HEK293T (cell line): Measurements from ENCODE around the gene KIF7.

ENCODE experiments used
- CTCF ChIA-PET: fragments of 350-600 bp; formaldehyde crosslinking; extraction: SDS; loops from one replicate; lab custom pipeline; 2021; ENCODE audit warnings: antibody characterized with exemption, inconsistent platforms; lab: Yijun Ruan, JAX
- POLR2A ChIA-PET: fragments of 350-600 bp; formaldehyde crosslinking; extraction: SDS; loops from one replicate; lab custom pipeline; 2020; ENCODE audit warnings: antibody characterized with exemption, inconsistent platforms; lab: Yijun Ruan, JAX
- DNase-seq: peaks from one replicate; pipeline ENCODE4 v3.0.0; 2012; ENCODE audit warnings: mixed read lengths; ENCODE audit errors: extremely low spot score
- ARNT ChIP-seq: fragments of 450-650 bp; IDR thresholded peaks from 2 replicates; pipeline ENCODE4 v1.6.1; 2017; ENCODE audit warnings: mild to moderate bottlenecking
- BHLHE40 ChIP-seq: fragments of 450-650 bp; IDR thresholded peaks from 2 replicates; pipeline ENCODE4 v1.6.1; 2016; ENCODE audit warnings: mild to moderate bottlenecking, moderate library complexity, borderline replicate concordance
- CTBP1 ChIP-seq: fragments of 450-650 bp; IDR thresholded peaks from 2 replicates; pipeline ENCODE4 v1.6.1; 2016; ENCODE audit warnings: borderline replicate concordance
- ELF4 ChIP-seq: fragments of 450-650 bp; IDR thresholded peaks from 2 replicates; pipeline ENCODE4 v1.6.1; 2017; ENCODE audit warnings: antibody characterized with exemption
- FOXA1 ChIP-seq: fragments of 450-650 bp; IDR thresholded peaks from 2 replicates; pipeline ENCODE4 v1.6.1; 2016; ENCODE audit warnings: mild to moderate bottlenecking
- FOXK2 ChIP-seq: fragments of 450-650 bp; IDR thresholded peaks from 2 replicates; pipeline ENCODE4 v1.6.1; 2016; ENCODE audit warnings: mild to moderate bottlenecking
- FOXM1 ChIP-seq: fragments of 450-650 bp; IDR thresholded peaks from 2 replicates; pipeline ENCODE4 v1.6.1; 2017; ENCODE audit warnings: mild to moderate bottlenecking, borderline replicate concordance
- HDGF ChIP-seq: fragments of 450-650 bp; IDR thresholded peaks from 2 replicates; pipeline ENCODE4 v1.6.1; 2017; ENCODE audit warnings: antibody characterized with exemption, borderline replicate concordance
- L3MBTL2 ChIP-seq: fragments of 450-650 bp; conservative IDR thresholded peaks from 2 replicates; pipeline ENCODE4 v1.6.1; 2016; ENCODE audit warnings: mild to moderate bottlenecking
- LEF1 ChIP-seq: fragments of 450-650 bp; IDR thresholded peaks from 2 replicates; pipeline ENCODE4 v1.6.1; 2017; ENCODE audit warnings: mild to moderate bottlenecking, borderline replicate concordance
- NFRKB ChIP-seq: fragments of 450-650 bp; IDR thresholded peaks from 2 replicates; pipeline ENCODE4 v1.6.1; 2016; ENCODE audit warnings: mild to moderate bottlenecking, moderate library complexity
- SP1 ChIP-seq: fragments of 450-650 bp; IDR thresholded peaks from 2 replicates; pipeline ENCODE4 v1.6.1; 2017
- SUZ12 ChIP-seq: fragments of 450-650 bp; IDR thresholded peaks from 2 replicates; pipeline ENCODE4 v1.6.1; 2016; ENCODE audit warnings: mild to moderate bottlenecking
- TARDBP ChIP-seq: fragments of 450-650 bp; IDR thresholded peaks from 2 replicates; pipeline ENCODE4 v1.6.1; 2016
- ZNF384 ChIP-seq: fragments of 450-650 bp; IDR thresholded peaks from 2 replicates; pipeline ENCODE4 v1.6.1; 2016
- TF ChIP-seq, protein P1 (sequence below): fragments of 450-650 bp; IDR thresholded peaks from 2 replicates; pipeline ENCODE4 v1.6.1; 2016

Gene KIF7

DNA sequence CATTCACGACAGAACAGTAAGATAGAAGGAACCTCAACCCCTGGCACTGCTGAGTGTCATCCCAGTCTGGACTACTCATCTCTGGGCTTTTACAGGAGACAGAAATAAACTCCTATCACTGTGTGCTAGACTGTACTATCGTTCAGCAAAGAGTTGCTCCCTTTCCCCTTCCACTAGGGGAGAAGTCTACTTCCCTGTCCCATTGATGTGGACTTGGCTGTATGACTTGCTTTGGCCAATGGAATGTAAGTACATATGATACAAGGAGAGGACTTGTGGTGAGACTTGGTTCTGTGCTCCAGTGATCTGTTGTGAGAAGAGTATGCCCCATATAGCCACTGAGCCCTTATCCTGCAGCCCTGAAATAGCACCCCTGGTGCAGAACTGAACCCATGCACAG lies 5.3 kb upstream of the KIF7 start:
- ChIA-PET CTCF (no interaction called here), POLR2A (no interaction called here)
- TF ChIP-seq, protein P1, sequence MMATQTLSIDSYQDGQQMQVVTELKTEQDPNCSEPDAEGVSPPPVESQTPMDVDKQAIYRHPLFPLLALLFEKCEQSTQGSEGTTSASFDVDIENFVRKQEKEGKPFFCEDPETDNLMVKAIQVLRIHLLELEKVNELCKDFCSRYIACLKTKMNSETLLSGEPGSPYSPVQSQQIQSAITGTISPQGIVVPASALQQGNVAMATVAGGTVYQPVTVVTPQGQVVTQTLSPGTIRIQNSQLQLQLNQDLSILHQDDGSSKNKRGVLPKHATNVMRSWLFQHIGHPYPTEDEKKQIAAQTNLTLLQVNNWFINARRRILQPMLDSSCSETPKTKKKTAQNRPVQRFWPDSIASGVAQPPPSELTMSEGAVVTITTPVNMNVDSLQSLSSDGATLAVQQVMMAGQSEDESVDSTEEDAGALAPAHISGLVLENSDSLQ, result no peak
- TF ChIP-seq HDGF (no peak), ELF4 (no peak), LEF1 (no peak), CTBP1 (no peak), FOXA1 (no peak), ARNT (no peak), TARDBP (no peak), FOXK2 (no peak)
- DNase-seq, result no peak

DNA sequence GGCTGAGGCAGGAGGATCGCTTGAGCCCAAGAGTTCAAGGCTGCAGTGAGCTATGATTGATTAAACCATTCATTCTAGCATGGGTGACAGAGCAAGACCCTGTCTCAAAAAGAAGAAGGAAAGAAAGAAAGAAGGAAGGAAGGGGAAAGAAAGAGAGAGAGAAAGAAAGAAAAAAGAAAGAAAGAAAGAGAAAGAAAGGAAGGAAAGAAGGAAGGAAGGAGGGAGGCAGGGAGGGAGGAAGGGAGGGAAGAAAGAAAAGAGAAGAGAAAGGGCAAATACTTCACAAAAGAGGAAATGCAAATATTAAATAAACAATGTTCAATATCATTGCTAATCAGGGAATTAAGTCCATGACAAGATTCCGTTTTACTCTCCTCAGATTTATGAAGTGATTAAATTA lies 4.0 kb upstream of the KIF7 start:
- CTCF ChIA-PET, result interaction anchor here (0.8 to 3.4 kb wide), 3 partner anchors 11 to 236 kb away, joined by 3 to 12 read pairs (median 11); no protein-coding TSS in a partner anchor
- POLR2A ChIA-PET, result no interaction called here
- TF ChIP-seq SUZ12, result no peak
- no peak for TF ChIP-seq ARNT
- TF ChIP-seq, protein P1, result no peak
- TF ChIP-seq NFRKB, result no peak
- no peak for TF ChIP-seq BHLHE40
- no peak for TF ChIP-seq CTBP1
- no peak for TF ChIP-seq ELF4
- TF ChIP-seq L3MBTL2, result no peak
- DNase-seq, result no peak

DNA sequence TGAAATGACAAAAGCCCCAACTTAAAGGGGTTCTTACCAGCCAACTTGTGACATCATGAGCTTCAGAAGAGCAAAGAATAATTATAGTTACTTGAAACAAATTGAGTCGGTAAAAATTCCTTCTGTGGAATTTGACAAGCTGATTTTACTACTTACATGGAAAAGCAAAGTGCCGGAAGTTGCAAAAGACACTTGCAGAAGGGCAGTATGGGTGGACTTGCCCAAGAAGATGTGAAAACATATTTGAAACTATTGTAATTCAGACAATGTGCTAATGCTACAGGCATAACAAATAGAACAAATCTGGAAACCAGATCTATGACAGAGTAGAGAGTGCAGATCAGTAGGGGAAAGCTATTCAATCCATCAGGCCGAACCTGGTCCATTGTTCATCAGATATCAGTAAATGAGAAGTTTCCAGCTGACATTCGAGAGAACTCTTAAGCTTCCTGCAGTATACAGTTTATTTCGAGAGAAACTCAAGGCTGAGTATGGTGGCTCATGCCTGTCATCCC lies 2.5 kb upstream of the KIF7 start:
- CTCF ChIA-PET, result interaction anchor here (0.9 to 3.4 kb wide), 3 partner anchors 11 to 15 kb away, joined by 4 to 12 read pairs (median 11); no protein-coding TSS in a partner anchor

DNA sequence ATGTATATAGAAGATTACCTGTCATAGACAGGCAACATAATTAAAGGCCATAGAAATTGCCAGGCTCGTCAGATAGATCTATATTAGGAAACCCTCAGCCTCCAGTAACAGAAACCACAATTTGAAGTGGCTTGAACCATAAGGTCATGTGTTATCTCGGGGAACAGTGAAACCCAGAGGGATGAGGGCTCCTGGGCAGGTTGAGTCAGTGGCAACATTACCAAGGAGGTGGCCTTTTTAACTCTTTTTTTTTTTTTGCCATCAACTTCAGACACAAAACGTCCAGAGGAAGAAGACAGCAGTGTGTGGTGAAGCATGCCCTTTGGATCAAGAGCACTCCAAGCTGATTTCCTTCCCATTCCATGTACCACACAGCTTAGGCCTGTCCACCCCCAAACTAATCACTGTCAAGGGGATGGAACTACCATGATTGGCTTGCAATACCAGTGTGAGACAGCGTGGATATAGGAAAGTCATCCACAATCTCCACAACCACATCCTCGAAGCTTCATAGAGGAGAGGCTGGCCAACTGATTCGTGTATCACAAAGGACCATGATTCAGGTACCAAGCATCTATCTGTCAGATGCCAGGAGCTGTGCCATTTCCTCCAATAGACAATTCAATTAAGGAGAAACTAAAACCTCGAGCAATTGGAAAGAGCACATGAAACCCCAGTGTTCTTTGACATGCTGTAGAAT lies 999 bp upstream of the KIF7 start:
- no peak for TF ChIP-seq BHLHE40
- TF ChIP-seq ZNF384, result no peak
- TF ChIP-seq L3MBTL2, result no peak
- TF ChIP-seq, protein P1, result no peak
- TF ChIP-seq ELF4, result no peak
- TF ChIP-seq NFRKB, result no peak
- no peak for TF ChIP-seq SUZ12
- no peak for TF ChIP-seq SP1
- no peak for TF ChIP-seq FOXM1
- TF ChIP-seq LEF1, result no peak
- no peak for TF ChIP-seq FOXA1
- no peak for TF ChIP-seq CTBP1
- no peak for TF ChIP-seq TARDBP
- TF ChIP-seq ARNT, result no peak
- TF ChIP-seq FOXK2, result no peak
- TF ChIP-seq HDGF, result no peak
- ChIA-PET CTCF (interaction anchor here (3.4 kb wide), 1 partner anchor 9 kb away, joined by 12 read pairs; no protein-coding TSS in a partner anchor), POLR2A (interaction anchor here (0.8 to 1.2 kb wide), 2 partner anchors 10 to 81 kb away, joined by 4 read pairs; partner anchors contain the start of gene TICRR)
- DNase-seq, result no peak

More for the DNA sequence above, 2.5 kb upstream of the KIF7 start:
- no peak for TF ChIP-seq SUZ12
- TF ChIP-seq FOXM1, result no peak
- TF ChIP-seq NFRKB, result no peak
- TF ChIP-seq BHLHE40, result no peak
- no peak for TF ChIP-seq FOXK2
- TF ChIP-seq, protein P1, result no peak
- DNase-seq, result no peak
- POLR2A ChIA-PET, result interaction anchor here (1.1 to 1.3 kb wide), 2 partner anchors 13 to 83 kb away, joined by 3 to 4 read pairs; partner anchors contain the start of gene TICRR

DNA sequence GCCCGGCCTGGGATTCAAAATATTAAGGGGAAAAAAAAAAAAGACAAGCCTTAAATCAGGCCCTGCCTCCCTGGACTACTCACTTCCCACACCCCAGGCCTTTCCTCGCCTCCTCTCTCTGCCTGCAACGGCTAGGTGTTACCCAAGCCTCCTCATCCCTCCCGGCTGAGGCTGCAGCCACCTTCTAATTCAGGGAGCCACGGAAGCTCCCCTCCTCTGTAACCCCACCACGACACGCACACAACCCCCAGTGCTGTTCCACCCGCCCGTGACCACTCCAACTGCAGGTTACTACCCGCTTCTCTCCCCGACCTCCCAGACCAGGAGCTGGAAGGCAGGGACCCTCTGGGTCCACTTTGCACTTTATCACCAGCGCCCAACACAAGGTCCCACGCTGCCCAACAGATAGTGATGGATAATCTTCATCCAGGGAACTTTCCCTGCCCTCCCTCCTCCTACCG lies 936 bp downstream of the KIF7 start:
- no peak for TF ChIP-seq HDGF
- TF ChIP-seq, protein P1, result no peak
- TF ChIP-seq FOXA1, result no peak
- TF ChIP-seq L3MBTL2, result no peak
- no peak for TF ChIP-seq TARDBP
- TF ChIP-seq SUZ12, result no peak
- TF ChIP-seq ELF4, result no peak
- no peak for TF ChIP-seq SP1
- CTCF ChIA-PET, result interaction anchor here (0.5 kb wide), 1 partner anchor 316 kb away, joined by 6 read pairs; no protein-coding TSS in a partner anchor
- no peak for DNase-seq
- POLR2A ChIA-PET, result interaction anchor here (1.3 to 1.6 kb wide), 2 partner anchors 11 to 14 kb away, joined by 4 to 5 read pairs; no protein-coding TSS in a partner anchor
